Body of pancreas (tissue), 4 donors: ENCODE measurements around the gene SIPA1L3.

Experiments
- POLR2A ChIP-seq, 3 donors: fragments of 450-650 bp; IDR thresholded peaks; one replicate each; pipeline ENCODE4 v1.6.1; 2016; ENCODE audit warnings: antibody characterized with exemption in 3 of 3, mild to moderate bottlenecking in 2 of 3
- TF ChIP-seq, protein P1 (sequence below), 7 experiments: fragments of 450-650 bp in 4 of 7; fragments of 200-600 bp in 3 of 7; sonication (generic) in 3 of 7; IDR thresholded peaks; one replicate each; pipeline ENCODE4 v1.5.1; 2016 to 2019; ENCODE audit warnings: antibody characterized with exemption in 7 of 7

GRCh38 chr19:38093154-38093553 lies 186.1 kb downstream of the SIPA1L3 start:
- no peak for TF ChIP-seq POLR2A (IDR thresholded peaks at IDR 0.05)
- TF ChIP-seq, protein P1, sequence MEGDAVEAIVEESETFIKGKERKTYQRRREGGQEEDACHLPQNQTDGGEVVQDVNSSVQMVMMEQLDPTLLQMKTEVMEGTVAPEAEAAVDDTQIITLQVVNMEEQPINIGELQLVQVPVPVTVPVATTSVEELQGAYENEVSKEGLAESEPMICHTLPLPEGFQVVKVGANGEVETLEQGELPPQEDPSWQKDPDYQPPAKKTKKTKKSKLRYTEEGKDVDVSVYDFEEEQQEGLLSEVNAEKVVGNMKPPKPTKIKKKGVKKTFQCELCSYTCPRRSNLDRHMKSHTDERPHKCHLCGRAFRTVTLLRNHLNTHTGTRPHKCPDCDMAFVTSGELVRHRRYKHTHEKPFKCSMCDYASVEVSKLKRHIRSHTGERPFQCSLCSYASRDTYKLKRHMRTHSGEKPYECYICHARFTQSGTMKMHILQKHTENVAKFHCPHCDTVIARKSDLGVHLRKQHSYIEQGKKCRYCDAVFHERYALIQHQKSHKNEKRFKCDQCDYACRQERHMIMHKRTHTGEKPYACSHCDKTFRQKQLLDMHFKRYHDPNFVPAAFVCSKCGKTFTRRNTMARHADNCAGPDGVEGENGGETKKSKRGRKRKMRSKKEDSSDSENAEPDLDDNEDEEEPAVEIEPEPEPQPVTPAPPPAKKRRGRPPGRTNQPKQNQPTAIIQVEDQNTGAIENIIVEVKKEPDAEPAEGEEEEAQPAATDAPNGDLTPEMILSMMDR (IDR thresholded peaks at IDR 0.05) = no peak
